Activated T-cell treated with anti-CD3 and anti-CD28 coated beads, Interleukin-2, amount 50 U/mL, for 72 hours (primary cell): ENCODE measurements around the gene C19orf12. TPM values are rescaled to one million over a fixed set of nuclear protein-coding genes. Genes with fewer than 3 reads are reported as not detected.

Source experiments
- ATAC-seq, 2 donors: fragments of 150-1000 bp; cut with Tn5 transposase; replicated peaks in 1 of 2; 2 replicates each; pipeline ENCODE4 v1.10.0; 2021; ENCODE audit warnings: moderate library complexity in 2 of 2, mild to moderate bottlenecking in 1 of 2
- DNase-seq, 2 donors: peaks; one replicate each; pipeline ENCODE4 v3.0.0; 2021 to 2022; ENCODE audit warnings: mixed read lengths in 1 of 2
- H3K27ac Mint-ChIP-seq: one replicate; pipeline ENCODE4 v1.8.0; 2022; ENCODE audit warnings: mild to moderate bottlenecking, moderate library complexity, mixed read lengths
- H3K27me3 Mint-ChIP-seq: one replicate; pipeline ENCODE4 v1.8.0; 2022; ENCODE audit warnings: low read depth, mixed read lengths
- H3K36me3 Mint-ChIP-seq, 2 donors: one replicate each; pipeline ENCODE4 v1.8.0; 2022; ENCODE audit warnings: mixed read lengths in 2 of 2, mild to moderate bottlenecking in 1 of 2; ENCODE audit not compliant: insufficient read depth in 2 of 2
- H3K4me1 Mint-ChIP-seq: one replicate; pipeline ENCODE4 v1.8.0; 2022; ENCODE audit warnings: low read depth, mixed read lengths
- H3K4me3 Mint-ChIP-seq, 2 donors: one replicate each; pipeline ENCODE4 v1.8.0; 2022; ENCODE audit warnings: mild to moderate bottlenecking in 2 of 2, mixed read lengths in 2 of 2, moderate library complexity in 2 of 2
- H3K9me3 Mint-ChIP-seq, 2 donors: one replicate each; pipeline ENCODE4 v1.8.0; 2022; ENCODE audit warnings: mixed read lengths in 2 of 2
- total RNA-seq, 2 donors: library from RNA; stranded (reverse); gene quantifications; one replicate each; pipeline ENCODE4 v1.2.3, GENCODE V29; 2022

The C19orf12 gene
- total RNA-seq, 2 donors from 2014 or later = 32.1 to 35.6 TPM

DNA sequence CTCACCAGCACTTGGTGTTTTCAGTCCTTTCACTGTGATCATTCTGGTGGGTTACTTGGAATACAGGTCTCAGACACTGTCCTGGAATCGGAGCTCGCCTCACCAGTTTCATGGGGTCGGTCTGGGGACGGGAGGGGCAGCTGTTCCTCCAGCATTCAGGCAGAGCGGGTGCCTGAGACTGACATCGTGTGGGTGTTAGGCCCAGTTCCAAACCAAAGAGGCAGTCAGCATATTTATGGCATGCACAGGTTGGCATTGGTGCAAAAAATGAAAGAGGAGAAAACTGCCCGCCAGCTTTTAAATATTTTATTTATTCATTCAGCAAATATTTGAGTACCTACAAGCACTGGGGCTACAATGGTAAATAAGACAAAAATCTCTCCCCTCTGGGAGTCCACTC is 29.7 kb downstream of the C19orf12 start:
- ATAC-seq (no peak), DNase-seq (no peak)
- Mint-ChIP-seq H3K27me3 (no peaks in the 10 kb centered on the region), H3K4me1 (peaks cover 79% of the 10 kb centered on the region), H3K4me3 (no peak overlapping the region), H3K27ac (peak overlapping the region; percentile 80), H3K9me3 (peaks cover 4% of the 10 kb centered on the region in 2 donors), H3K36me3 (peaks cover 5 to 8% of the 10 kb centered on the region in 2 donors)

DNA sequence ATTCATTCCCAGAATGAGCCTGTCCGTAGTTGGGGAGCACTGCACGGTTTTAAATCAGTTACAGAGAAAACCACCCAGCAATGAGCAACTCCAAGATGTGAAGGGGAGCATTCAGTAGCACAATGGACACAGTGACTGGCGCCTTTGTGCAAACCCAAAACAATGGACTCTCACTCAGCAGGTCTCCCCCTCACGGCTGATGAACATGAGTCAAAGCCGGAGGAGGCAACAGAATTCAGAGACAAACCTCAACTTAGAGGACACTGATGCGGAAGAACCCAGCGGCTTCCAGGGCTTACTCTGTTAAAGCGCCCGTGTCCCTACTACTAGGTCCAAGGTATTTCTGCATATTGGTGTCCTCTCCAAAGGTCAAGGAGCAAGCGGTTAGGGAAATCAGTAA is 32.1 kb downstream of the C19orf12 start:
- no peaks in the 10 kb centered on the region for H3K27me3 Mint-ChIP-seq
- DNase-seq (no peak), ATAC-seq (no peak)
- H3K36me3 Mint-ChIP-seq = peaks cover 0 to 2% of the 10 kb centered on the region in 2 donors
- no peak overlapping the region for H3K27ac Mint-ChIP-seq
- H3K4me3 Mint-ChIP-seq = no peak overlapping the region
- peaks cover 71% of the 10 kb centered on the region for H3K4me1 Mint-ChIP-seq
- no peaks in the 10 kb centered on the region for H3K9me3 Mint-ChIP-seq

DNA sequence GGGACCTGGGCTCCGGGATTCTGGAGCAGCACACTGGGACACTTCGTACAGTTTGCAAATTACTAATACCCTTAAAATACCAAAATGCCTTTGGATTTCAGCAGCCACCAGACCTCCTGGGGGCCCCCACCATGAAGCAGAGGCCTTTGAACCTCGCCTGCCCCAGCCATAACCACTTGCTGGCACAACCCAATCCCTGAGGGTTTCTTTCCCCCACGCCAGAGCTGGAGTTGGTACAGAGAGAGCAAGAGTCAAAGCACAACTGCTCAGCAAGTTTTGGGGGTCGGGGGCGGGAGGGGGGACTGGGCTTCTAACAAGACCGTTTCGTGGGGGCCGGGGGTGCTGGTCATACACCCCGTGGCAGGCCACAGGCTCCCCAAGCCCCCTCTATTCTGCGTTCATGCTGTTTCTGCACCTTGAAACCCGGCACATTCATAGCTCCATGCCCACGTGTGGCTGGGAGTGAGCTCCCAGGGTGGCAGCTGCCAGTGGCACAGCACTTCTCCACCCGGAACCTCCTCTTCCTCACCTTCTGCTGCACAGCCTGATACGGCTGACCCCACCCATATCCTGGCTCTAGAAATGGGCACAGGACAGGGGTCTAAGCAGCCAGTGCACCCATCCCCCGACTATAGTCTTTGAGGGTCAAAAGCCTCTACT is 32.7 kb downstream of the C19orf12 start:
- Mint-ChIP-seq H3K27me3 (no peaks in the 10 kb centered on the region), H3K9me3 (no peaks in the 10 kb centered on the region), H3K4me1 (peaks cover 68% of the 10 kb centered on the region), H3K36me3 (peaks cover 0 to 1% of the 10 kb centered on the region in 2 donors), H3K4me3 (no peak overlapping the region), H3K27ac (no peak overlapping the region)
- ATAC-seq (no peak), DNase-seq (no peak)

DNA sequence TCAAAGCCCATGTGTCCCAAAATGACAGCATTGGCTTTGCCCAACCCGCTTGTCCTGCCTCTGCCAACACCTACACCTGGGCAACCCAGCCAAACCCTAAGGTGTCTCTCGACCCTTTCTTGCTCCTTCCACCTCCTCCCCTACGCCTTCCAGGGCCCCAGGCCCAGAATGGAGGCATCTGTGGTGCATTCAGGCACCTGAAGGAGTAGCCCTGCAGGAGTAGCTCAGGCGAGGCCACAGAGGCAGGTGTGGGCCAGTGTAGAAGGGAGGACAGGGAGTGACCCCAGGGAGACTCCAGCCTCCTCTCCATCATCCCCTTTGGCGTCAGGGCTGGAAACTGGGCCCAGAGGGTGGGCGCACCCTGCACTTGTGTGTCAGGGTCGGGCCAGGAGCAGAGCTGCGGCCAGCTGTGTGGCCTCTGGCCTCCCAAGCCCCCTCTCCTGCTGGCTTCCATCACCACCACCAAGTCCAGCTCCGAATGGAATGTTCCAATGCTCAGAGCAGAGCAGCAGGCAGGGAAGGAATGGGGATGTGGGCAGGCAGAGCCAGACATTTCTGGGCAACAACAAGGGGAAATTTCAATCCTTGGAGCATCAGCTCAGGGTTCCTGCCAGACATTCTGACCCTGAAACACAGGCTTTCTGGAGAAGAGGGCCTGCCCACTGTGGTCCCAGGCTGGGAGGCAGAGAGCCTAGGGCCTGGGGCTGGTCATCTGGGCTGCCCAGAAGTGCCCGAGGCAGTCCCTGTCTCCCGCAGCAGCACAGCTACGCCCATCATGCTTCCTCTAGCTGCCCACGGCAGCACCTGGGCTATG is 33.4 kb downstream of the C19orf12 start:
- peak overlapping the region; percentile 80 to 87 for H3K4me3 Mint-ChIP-seq
- H3K36me3 Mint-ChIP-seq = no peaks in the 10 kb centered on the region
- no peak for DNase-seq
- H3K27ac Mint-ChIP-seq = peak overlapping the region; percentile 94
- no peaks in the 10 kb centered on the region for H3K9me3 Mint-ChIP-seq
- H3K27me3 Mint-ChIP-seq = no peaks in the 10 kb centered on the region
- ATAC-seq = no peak
- H3K4me1 Mint-ChIP-seq = peaks cover 68% of the 10 kb centered on the region

DNA sequence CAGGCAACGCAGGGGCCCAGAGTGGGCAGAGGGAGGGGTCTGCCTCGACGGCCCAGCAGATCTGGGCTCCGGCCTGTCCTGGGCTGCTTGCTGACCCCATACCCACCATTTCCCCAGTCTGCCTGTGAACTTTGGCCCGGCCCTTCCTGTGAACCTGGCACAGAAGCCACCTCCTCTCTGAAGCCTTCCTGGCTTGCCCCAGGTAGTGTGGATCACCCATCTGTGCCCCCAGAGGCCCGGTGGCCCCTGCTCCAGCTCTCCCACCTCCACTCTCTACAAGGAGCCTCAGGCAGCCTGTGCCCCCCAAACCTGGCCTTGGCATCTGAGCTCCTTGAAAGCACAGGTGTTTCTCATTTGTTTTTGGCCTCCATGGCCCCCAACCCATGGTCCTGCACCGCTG is 34.1 kb downstream of the C19orf12 start:
- H3K27ac Mint-ChIP-seq = peak overlapping the region; percentile 94
- H3K4me3 Mint-ChIP-seq = peak overlapping the region; percentile 80 to 87
- no peak for ATAC-seq
- peaks cover 68% of the 10 kb centered on the region for H3K4me1 Mint-ChIP-seq
- H3K9me3 Mint-ChIP-seq = no peaks in the 10 kb centered on the region
- no peak for DNase-seq
- no peaks in the 10 kb centered on the region for H3K36me3 Mint-ChIP-seq
- no peaks in the 10 kb centered on the region for H3K27me3 Mint-ChIP-seq

DNA sequence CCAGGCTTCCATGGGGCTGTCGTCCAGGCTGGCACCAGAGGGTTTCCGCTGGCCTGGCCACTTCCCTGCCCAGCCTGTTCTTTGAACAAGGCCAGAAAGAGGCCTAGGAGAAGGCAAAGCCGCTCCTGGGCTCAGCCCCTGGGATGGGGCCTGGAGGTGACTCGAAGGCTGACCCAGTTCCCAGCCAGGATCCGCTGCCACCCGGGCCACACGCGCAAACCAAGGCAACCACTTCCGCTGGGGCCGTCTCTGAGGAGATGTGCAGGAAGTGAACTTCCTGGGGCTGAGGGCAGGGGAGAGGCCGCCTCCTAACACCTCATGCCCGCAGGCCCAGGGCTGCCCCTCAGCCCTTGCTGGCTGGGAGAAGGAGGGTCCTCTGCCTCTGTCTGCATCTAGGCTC is 34.6 kb downstream of the C19orf12 start:
- Mint-ChIP-seq H3K4me1 (peaks cover 71% of the 10 kb centered on the region), H3K4me3 (peak overlapping the region; percentile 80 to 87), H3K27me3 (no peaks in the 10 kb centered on the region), H3K27ac (peak overlapping the region; percentile 94), H3K9me3 (no peaks in the 10 kb centered on the region), H3K36me3 (no peaks in the 10 kb centered on the region)
- DNase-seq (peak; percentile 88 to 92), ATAC-seq (peak; percentile 93 to 94)

DNA sequence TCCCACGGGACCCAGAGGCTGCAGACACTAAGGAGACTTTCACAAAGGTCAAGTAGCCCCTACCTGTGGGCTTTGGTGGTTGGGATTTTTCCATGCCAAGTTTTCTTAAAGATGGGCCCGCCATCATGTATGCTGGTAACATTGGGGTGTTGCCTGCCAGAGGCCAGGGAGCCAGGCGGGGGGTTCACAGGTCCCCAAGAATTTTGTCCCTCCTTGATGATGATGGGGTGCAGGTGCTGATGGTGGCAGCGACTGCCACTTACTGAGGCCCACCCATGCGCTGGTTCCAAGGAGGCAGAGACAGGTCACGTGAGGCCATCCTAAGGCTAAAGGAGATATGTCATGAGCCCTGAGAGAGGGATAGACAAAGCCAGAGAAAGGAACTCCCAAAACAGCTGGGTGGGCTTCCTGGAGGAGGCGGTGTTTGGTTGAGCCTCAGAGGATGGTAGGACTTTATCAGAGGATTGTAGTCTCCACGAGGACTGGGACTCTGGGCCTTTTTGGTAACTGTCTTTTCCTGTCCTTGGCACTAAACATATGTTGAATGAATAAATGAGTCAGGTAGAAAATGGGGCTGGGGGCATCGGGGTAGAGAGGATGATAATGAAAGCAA is 35.4 kb downstream of the C19orf12 start:
- Mint-ChIP-seq H3K36me3 (peaks cover 0 to 1% of the 10 kb centered on the region in 2 donors), H3K4me1 (peaks cover 66% of the 10 kb centered on the region), H3K27me3 (no peaks in the 10 kb centered on the region), H3K9me3 (no peaks in the 10 kb centered on the region), H3K27ac (peak overlapping the region; percentile 85), H3K4me3 (peak overlapping the region; percentile 75 to 76)
- ATAC-seq (no peak), DNase-seq (no peak)

DNA sequence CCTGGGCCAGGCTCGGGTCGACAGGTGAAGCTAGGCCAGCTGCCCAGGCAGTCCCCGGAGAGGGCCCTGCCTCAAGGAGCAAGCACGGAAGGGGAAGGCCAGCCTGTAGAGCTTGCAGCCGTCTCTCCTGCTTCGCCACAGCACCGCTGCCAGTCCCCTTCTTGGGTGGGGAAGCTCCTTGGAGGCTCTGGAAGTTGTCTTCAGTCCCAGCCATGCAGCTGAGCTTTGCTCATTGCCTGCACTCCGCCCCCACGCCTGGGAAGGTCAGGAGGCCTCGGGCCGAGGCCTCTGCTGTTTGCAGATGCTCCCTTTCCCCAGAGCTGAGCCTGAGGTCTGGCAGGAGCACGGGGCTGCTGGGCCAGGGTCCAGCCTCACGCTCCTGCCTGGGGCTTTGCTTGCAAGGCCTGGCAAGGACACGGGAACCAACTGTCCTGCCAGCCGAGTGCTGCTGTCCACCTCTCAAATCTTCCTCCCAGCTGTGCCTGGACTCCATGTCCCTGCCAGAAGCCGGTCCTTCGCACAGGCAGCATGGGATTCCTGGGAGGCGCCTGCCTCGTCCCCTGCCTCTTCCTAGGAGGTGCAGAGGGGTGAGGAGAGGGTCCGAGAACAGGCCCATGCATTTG is 36.5 kb downstream of the C19orf12 start:
- Mint-ChIP-seq H3K27ac (no peak overlapping the region), H3K4me3 (no peak overlapping the region), H3K27me3 (no peaks in the 10 kb centered on the region), H3K4me1 (peaks cover 61% of the 10 kb centered on the region), H3K9me3 (no peaks in the 10 kb centered on the region), H3K36me3 (peaks cover 1% of the 10 kb centered on the region in 2 donors)
- no peak for ATAC-seq
- no peak for DNase-seq

DNA sequence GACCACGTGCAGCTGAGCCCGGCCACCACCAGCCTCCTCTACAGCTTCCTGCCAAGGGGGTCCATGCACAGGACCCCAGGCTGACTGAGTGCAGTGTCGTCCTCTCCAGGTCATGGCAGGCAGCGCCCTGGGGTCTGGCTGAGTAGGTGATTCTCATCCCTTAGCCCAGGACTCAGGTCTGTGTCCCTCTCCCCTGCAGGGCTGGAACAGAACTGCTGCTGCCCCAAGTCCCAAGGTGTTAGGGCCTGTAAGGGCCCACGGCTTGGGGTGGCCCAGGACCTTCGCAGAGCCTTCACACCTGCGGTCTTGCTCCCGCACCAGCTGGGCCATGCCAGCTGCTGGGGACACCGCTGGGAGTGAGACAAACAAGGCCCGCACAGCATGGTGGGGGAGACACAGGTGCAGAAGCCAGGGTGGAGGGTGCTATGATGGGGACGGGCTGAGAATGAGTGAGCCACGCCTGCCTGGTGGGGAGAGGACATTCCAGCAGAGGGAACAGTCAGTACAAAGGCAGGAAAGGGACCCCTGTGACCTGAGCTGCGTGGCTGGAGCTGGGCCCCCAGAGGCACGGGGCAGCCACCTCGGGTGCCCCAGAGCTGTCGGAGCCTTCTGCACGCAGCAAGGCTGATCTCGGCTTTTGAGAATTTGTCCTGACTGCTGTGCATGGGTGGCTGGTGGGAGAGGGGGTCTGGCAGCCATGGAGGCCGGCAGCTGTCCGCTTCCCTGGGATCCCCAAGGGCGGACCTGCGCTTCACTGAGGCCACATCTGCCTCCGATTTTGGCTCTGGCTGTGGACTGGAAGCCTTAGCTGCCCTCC is 37.9 kb downstream of the C19orf12 start:
- H3K36me3 Mint-ChIP-seq = peaks cover 1% of the 10 kb centered on the region in 2 donors
- H3K4me3 Mint-ChIP-seq = no peak overlapping the region
- H3K4me1 Mint-ChIP-seq = peaks cover 66% of the 10 kb centered on the region
- H3K27ac Mint-ChIP-seq = peak overlapping the region; percentile 39
- no peak for ATAC-seq
- H3K9me3 Mint-ChIP-seq = no peaks in the 10 kb centered on the region
- H3K27me3 Mint-ChIP-seq = no peaks in the 10 kb centered on the region
- no peak for DNase-seq

DNA sequence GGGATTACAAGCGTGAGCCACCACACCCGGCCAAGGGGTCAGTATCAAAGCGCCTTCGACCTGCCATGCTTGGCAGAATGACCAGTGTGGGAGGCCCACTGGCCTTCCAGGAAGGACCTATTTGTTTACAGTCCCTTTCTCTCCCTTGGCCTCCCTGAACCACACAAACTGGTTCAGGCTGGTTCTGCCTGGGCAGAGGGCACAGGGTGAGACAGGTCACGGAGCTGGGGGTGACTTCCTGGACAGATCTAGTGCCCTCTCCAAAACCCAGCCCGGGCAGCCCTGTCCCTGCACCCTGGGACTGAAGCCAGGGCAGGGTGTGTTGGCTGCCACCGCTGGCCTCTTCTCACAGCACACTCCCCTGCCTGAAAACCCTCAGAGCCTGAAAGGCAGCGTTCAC is 38.5 kb downstream of the C19orf12 start:
- peak overlapping the region; percentile 39 for H3K27ac Mint-ChIP-seq
- no peaks in the 10 kb centered on the region for H3K27me3 Mint-ChIP-seq
- H3K4me1 Mint-ChIP-seq = peaks cover 71% of the 10 kb centered on the region
- no peaks in the 10 kb centered on the region for H3K9me3 Mint-ChIP-seq
- peak overlapping the region in 1 of 2 donors; percentile 24 for H3K4me3 Mint-ChIP-seq
- H3K36me3 Mint-ChIP-seq = peaks cover 4 to 5% of the 10 kb centered on the region in 2 donors
- ATAC-seq = no peak
- no peak for DNase-seq

DNA sequence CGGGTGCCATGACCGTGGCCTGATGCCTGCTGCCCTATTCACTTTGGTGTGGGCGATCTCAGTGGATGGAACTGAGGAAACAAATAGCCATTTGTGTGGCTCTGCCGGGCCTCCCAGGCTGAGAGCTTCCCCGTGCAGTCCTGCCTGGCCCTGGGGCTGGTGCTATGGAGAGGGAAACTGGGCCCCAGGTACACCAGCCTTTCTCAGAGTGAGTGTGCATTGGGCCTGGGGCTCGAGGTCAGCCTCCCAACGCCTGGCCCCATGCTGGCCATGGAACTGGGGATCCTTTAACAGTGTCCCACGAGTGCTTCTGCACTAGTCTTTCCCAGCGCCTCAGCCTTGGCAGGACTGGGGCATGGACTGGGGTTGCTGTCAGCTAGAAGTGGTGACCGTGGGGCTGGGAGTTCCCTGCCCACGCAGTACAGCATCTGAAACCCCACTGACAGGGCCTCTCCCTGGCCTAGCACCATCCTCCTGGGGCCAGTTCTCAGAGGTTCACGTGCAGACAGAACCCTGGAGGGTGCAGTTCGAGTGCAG is 39.3 kb downstream of the C19orf12 start:
- no peak for DNase-seq
- Mint-ChIP-seq H3K4me3 (no peak overlapping the region), H3K36me3 (peaks cover 8 to 11% of the 10 kb centered on the region in 2 donors), H3K27me3 (no peaks in the 10 kb centered on the region), H3K4me1 (peaks cover 71% of the 10 kb centered on the region), H3K27ac (peak overlapping the region; percentile 18), H3K9me3 (peaks cover 0 to 2% of the 10 kb centered on the region in 2 donors)
- ATAC-seq = no peak

DNA sequence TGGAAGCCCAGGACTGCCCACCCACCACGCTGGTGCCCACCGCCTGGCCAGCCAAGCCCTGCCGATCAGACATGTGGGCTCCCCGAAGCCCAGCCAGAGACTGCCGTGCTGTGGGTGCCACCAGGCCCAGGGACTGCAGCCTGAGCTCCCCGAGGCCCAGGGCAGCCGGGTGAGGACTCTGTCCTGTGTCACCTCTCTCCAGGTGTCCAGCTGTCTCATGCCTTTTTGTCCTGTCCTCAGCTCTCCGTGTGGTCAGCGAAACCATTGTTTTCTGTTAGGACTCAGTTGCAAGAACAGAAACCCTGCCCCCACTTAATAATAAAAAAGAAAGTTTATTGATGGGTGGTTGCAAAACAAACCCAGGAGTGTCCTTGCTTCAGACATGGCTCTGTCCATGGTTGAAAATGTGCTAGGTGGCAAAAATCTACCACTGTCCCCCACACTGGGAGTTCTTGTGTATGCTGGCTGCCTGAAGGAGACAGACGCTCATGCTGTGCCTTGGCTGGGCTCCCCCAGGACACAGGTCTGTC is 39.9 kb downstream of the C19orf12 start:
- H3K27me3 Mint-ChIP-seq = no peaks in the 10 kb centered on the region
- H3K9me3 Mint-ChIP-seq = peaks cover 0 to 2% of the 10 kb centered on the region in 2 donors
- H3K27ac Mint-ChIP-seq = peak overlapping the region; percentile 18
- H3K4me1 Mint-ChIP-seq = peaks cover 71% of the 10 kb centered on the region
- H3K36me3 Mint-ChIP-seq = peaks cover 8 to 14% of the 10 kb centered on the region in 2 donors
- no peak overlapping the region for H3K4me3 Mint-ChIP-seq
- ATAC-seq (no peak), DNase-seq (no peak)
